Measurements from ENCODE around the gene GPR152. TPM values are rescaled to one million over a fixed set of nuclear protein-coding genes. Genes with fewer than 3 reads are reported as not detected.

GPR152 gene
- total and polyA plus RNA-seq, 2 of the 8 experiments (the other 6 are each of a cell fraction or from before 2014, with no cell fraction given), result not detected

DNA sequence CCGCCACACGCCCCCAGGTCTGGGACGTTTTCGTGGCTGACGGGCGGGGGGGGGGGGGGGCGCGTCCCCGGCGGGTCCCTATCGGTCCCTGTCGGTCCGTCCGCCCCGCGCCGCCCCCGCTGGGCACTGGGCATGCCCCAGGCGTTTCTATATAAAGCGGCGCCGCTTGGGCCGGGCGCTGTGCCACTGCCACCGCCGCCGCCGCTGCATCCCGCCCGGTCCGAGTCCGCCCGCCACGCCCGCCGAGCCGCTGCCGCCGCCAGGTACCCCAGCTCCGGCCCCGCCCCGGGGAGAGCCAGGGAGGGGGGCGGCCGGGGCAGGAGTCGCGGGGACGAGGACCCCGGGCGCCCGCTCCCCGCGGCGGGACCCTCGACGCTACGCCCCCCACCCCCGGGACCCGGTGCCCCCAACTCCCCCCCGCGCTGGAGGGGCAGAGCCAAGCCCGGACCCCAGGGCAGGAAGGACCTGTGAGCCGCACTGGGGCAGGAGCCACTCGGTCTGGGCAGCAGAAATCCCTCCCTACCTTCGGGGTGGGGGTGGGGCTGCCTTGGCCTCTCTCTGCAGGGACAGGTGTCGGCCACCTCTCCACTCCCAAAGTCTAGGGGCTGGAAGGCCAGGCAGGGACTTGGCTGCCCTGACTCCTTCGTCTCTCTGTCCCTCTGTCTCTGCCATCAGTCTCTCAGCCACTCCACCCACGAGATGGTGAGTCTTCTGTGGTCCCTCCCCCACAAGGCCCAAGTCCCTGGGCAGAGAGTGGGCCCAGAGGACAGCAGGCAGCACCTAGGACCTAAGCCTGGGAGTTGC is 36.8 kb downstream of the GPR152 start, which contains the start of gene CARNS1:
Gene CARNS1, plus strand, starts transcription at position 178 of the 804 bp plus-strand sequence. Its CDS starts 522 bp downstream, at position 700.
- Histone ChIP-seq H4K91ac (replicated peaks; ENCODE audit: insufficient read length, low read length) (no peak within 1 kb of the TSS), H3K27ac (ENCODE audit: low read depth, low read length) (no peak within 1 kb of the TSS), H3K9ac (replicated peaks in 1 of 4; ENCODE audit: extremely low read depth in 1 of 4, low read depth in 3 of 4, low read length in 3 of 4) (no peak within 1 kb of the TSS; a peak in 1 of 7 replicates), H2BK5ac (ENCODE audit: low read depth, low read length) (no peak within 1 kb of the TSS; the same call in 1 of the 2 replicates), H3K14ac (ENCODE audit: insufficient read length) (no peak within 1 kb of the TSS), H4K20me1 (replicated peaks in 1 of 2; ENCODE audit: control insufficient read depth in 1 of 2, insufficient read depth in 2 of 2, low read length in 2 of 2) (peaks cover 0 to 3% of the 10 kb centered on the region in 2 experiments), H3K23ac (ENCODE audit: insufficient read length) (no peak within 1 kb of the TSS), H3K9me3 (ENCODE audit: insufficient read depth in 2 of 2, low read depth in 1 of 2, low read length in 1 of 2) (no peaks in the 10 kb centered on the region), H2BK120ac (replicated peaks; ENCODE audit: low read depth, low read length) (no peak within 1 kb of the TSS), H2AK5ac (ENCODE audit: low read depth, low read length) (peak within 1 kb of the TSS; percentile 93; the same call in 1 of the 2 replicates), H3K79me1 (ENCODE audit: low read depth, low read length) (no peaks in the 10 kb centered on the region), H4K5ac (ENCODE audit: insufficient read length, low read depth, low read length) (no peak within 1 kb of the TSS), H3K27me3 (replicated peaks in 1 of 4; ENCODE audit: control insufficient read depth in 3 of 4, extremely low read depth in 1 of 4, insufficient read depth in 3 of 4, low read length in 3 of 4) (peaks cover 0 to 23% (median 10%) of the 10 kb centered on the region in 4 experiments; a peak in 5 of 7 replicates), H4K8ac (ENCODE audit: extremely low read depth, insufficient read depth, low read length) (no peak within 1 kb of the TSS; the same call in none of the 2 replicates), H3K4me3 (ENCODE audit: extremely low read depth in 1 of 4, insufficient read depth in 2 of 4, low read depth in 3 of 4, low read length in 4 of 4) (peak within 1 kb of the TSS; percentile 39 to 67 (median 45)), H3K4ac (replicated peaks; ENCODE audit: insufficient read length, low read depth, low read length) (peak within 1 kb of the TSS; percentile 46), H2BK12ac (ENCODE audit: low read depth, low read length) (0 out of 2 replicates have a peak within 1 kb of the TSS, but pooled peaks have one; percentile 68), H3K4me1 (replicated peaks in 1 of 4; ENCODE audit: control insufficient read depth in 3 of 4, insufficient read depth in 4 of 4, low read length in 3 of 4) (peaks cover 4 to 17% (median 11%) of the 10 kb centered on the region in 4 experiments), H2BK20ac (ENCODE audit: low read length) (peak within 1 kb of the TSS; percentile 48; the same call in 1 of the 2 replicates), H3K18ac (ENCODE audit: extremely low read depth, low read length) (peak within 1 kb of the TSS; percentile 73; the same call in 1 of the 2 replicates), H3K4me2 (ENCODE audit: insufficient read depth in 1 of 2, low read depth in 2 of 2, low read length in 2 of 2) (peak within 1 kb of the TSS; percentile 86 to 92), H2BK15ac (ENCODE audit: low read length) (peak within 1 kb of the TSS; percentile 99; the same call in 1 of the 2 replicates), H3K36me3 (ENCODE audit: control insufficient read depth in 2 of 4, insufficient read depth in 4 of 4, low read length in 3 of 4) (no peaks in the 10 kb centered on the region), H3K23me2 (ENCODE audit: low read depth, low read length) (peaks cover 7% of the 10 kb centered on the region; the same call in 1 of the 2 replicates), H2AFZ (ENCODE audit: low read length) (0 out of 2 replicates have a peak within 1 kb of the TSS, but pooled peaks have one; percentile 80), H3K56ac (replicated peaks; ENCODE audit: insufficient read length, low read depth, low read length) (no peak within 1 kb of the TSS), H3K79me2 (ENCODE audit: control insufficient read depth in 1 of 2, insufficient read depth in 2 of 2, low read length in 2 of 2) (no peaks in the 10 kb centered on the region)
- no peak for FAIRE-seq
- 58% methylated on average over 2 of the region's 67 CpGs; no CpG with 5 or more reads in 1 of the 2 experiments for WGBS, 2 experiments (ENCODE audit: extremely low coverage in 1 of 2, insufficient coverage in 1 of 2, insufficient read length in 1 of 2, insufficient replicate concordance in 2 of 2, low coverage in 1 of 2, low lambda C conversion rate in 2 of 2, missing lambda C conversion rate in 1 of 2)
- TF ChIP-seq EZH2 (IDR thresholded peaks at IDR 0.05; ENCODE audit: low read depth, low read length, severe bottlenecking) (no peak), NRF1 (IDR thresholded peaks at IDR 0.05; ENCODE audit: low read depth, low read length) (no peak), POLR2A (IDR thresholded peaks at IDR 0.05; ENCODE audit: control extremely low read depth in 1 of 2, low read depth in 2 of 2, low read length in 2 of 2) (no peak)
- TF ChIP-seq, protein P1, sequence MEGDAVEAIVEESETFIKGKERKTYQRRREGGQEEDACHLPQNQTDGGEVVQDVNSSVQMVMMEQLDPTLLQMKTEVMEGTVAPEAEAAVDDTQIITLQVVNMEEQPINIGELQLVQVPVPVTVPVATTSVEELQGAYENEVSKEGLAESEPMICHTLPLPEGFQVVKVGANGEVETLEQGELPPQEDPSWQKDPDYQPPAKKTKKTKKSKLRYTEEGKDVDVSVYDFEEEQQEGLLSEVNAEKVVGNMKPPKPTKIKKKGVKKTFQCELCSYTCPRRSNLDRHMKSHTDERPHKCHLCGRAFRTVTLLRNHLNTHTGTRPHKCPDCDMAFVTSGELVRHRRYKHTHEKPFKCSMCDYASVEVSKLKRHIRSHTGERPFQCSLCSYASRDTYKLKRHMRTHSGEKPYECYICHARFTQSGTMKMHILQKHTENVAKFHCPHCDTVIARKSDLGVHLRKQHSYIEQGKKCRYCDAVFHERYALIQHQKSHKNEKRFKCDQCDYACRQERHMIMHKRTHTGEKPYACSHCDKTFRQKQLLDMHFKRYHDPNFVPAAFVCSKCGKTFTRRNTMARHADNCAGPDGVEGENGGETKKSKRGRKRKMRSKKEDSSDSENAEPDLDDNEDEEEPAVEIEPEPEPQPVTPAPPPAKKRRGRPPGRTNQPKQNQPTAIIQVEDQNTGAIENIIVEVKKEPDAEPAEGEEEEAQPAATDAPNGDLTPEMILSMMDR (IDR thresholded peaks at IDR 0.05; ENCODE audit: control extremely low read depth in 1 of 3, insufficient read depth in 1 of 3, low read depth in 1 of 3, low read length in 3 of 3), result no peak
- DNase-seq (ENCODE audit: low read depth in 1 of 2, low spot score in 2 of 2), result no peak
- ChIA-PET POLR2A (ENCODE audit: partially characterized antibody) (interaction anchor here (0.9 to 10.2 kb wide), 7 partner anchors 10 to 65 kb away, joined by 3 to 104 read pairs (median 3); partner anchors contain the start of genes PTPRCAP, RAD9A and TBC1D10C), CTCF (ENCODE audit: partially characterized antibody) (interaction anchor here (1.4 to 1.8 kb wide), 3 partner anchors 9 to 64 kb away, joined by 4 to 5 read pairs (median 4); no protein-coding TSS in a partner anchor)

All from H1 (cell line).